SKM-1 (cell line): ENCODE measurements around the gene SEMA3C.

Experiments
- DNase-seq: peaks from one replicate; lab custom pipeline; 2025; ENCODE audit not compliant: unreplicated experiment; lab: John Stamatoyannopoulos, UW

Gene SEMA3C

GRCh38 chr7:80749270-80749669 is 169.6 kb downstream of the SEMA3C start:
- no peak for DNase-seq

- DNase-seq, result no peak
These were observed 170.3 kb downstream of the SEMA3C start for GRCh38 chr7:80748363-80749042.

- no peak for DNase-seq
These were observed 177.9 kb downstream of the SEMA3C start for GRCh38 chr7:80740778-80741545.

GRCh38 chr7:80736371-80737125 is 182.3 kb downstream of the SEMA3C start:
- DNase-seq, result no peak

- no peak for DNase-seq
These were observed 183.5 kb downstream of the SEMA3C start for GRCh38 chr7:80735330-80735729.

- no peak for DNase-seq
These were observed 184.8 kb downstream of the SEMA3C start for GRCh38 chr7:80734011-80734410.

- no peak for DNase-seq
These were observed 185.4 kb downstream of the SEMA3C start for GRCh38 chr7:80733333-80733915.

- DNase-seq, result no peak
These were observed 186.2 kb downstream of the SEMA3C start for GRCh38 chr7:80732630-80733029.

GRCh38 chr7:80731281-80731680 is 187.6 kb downstream of the SEMA3C start:
- DNase-seq, result no peak

- DNase-seq, result no peak
These were observed 189.1 kb downstream of the SEMA3C start for GRCh38 chr7:80729591-80730320.

- no peak for DNase-seq
These were observed 192.2 kb downstream of the SEMA3C start for GRCh38 chr7:80726666-80727065.

GRCh38 chr7:80725181-80725611 is 193.7 kb downstream of the SEMA3C start:
- no peak for DNase-seq

- no peak for DNase-seq
These were observed 194.5 kb downstream of the SEMA3C start for GRCh38 chr7:80724249-80724871.

- no peak for DNase-seq
These were observed 196.1 kb downstream of the SEMA3C start for GRCh38 chr7:80722616-80723195.

GRCh38 chr7:80721883-80722615 is 196.8 kb downstream of the SEMA3C start:
- no peak for DNase-seq

- no peak for DNase-seq
These were observed 198.7 kb downstream of the SEMA3C start for GRCh38 chr7:80720146-80720545.

- no peak for DNase-seq
These were observed 199.6 kb downstream of the SEMA3C start for GRCh38 chr7:80719261-80719660.

- DNase-seq, result no peak
These were observed 207.3 kb downstream of the SEMA3C start for GRCh38 chr7:80711531-80711930.

GRCh38 chr7:80708123-80708522 is 210.7 kb downstream of the SEMA3C start:
- DNase-seq, result peak; percentile 88
